CD4-positive, alpha-beta T cell (primary cell): ENCODE measurements around the gene TPH2. TPM values are rescaled to one million over a fixed set of nuclear protein-coding genes. Genes with fewer than 3 reads are reported as not detected.

Experiments used
- ATAC-seq: fragments of 200-7000 bp; cut with Tn5 transposase; one replicate; pipeline ENCODE4 v1.10.0; 2022; ENCODE audit warnings: mild to moderate bottlenecking; ENCODE audit not compliant: poor library complexity
- CTCF ChIA-PET: fragments of 350-600 bp; sonication (Branson Sonifier 250); formaldehyde crosslinking; loops from one replicate; lab custom pipeline; 2021; ENCODE audit warnings: antibody characterized with exemption, inconsistent platforms; lab: Charles Lee
- POLR2A ChIA-PET: fragments of 350-600 bp; sonication (Branson Sonifier 250); formaldehyde crosslinking; loops from one replicate; lab custom pipeline; 2021; ENCODE audit warnings: antibody characterized with exemption, inconsistent platforms; lab: Charles Lee
- DNase-seq, 14 experiments: peaks; one replicate each; pipeline ENCODE4 v3.0.0-alpha.2; 2013 to 2020; ENCODE audit warnings: mixed read lengths in 2 of 14
- H3K27ac ChIP-seq, 2 donors: one replicate each; pipeline versions ENCODE4 v1.5.1 to v1.7.0; 2013; ENCODE audit warnings: low read length in 2 of 2, low read depth in 1 of 2, mild to moderate bottlenecking in 1 of 2
- H3K27me3 ChIP-seq, 2 experiments: 1 replicate in 1 of 2; 2 replicates in 1 of 2; pipeline versions ENCODE4 v1.6.1 to v1.7.0; 2013; ENCODE audit warnings: low read length in 2 of 2, control low read depth in 1 of 2, mild to moderate bottlenecking in 1 of 2, moderate library complexity in 1 of 2; ENCODE audit not compliant: insufficient read depth in 2 of 2, control insufficient read depth in 1 of 2
- H3K36me3 ChIP-seq: one replicate; pipeline ENCODE4 v1.6.1; 2013; ENCODE audit warnings: low read length, control low read depth; ENCODE audit not compliant: insufficient read depth
- H3K4me1 ChIP-seq: one replicate; pipeline ENCODE4 v1.6.1; 2013; ENCODE audit warnings: low read length, control low read depth; ENCODE audit not compliant: insufficient read depth
- H3K4me3 ChIP-seq: one replicate; pipeline ENCODE4 v1.5.1; 2013; ENCODE audit warnings: mild to moderate bottlenecking, low read length, moderate library complexity
- H3K9me3 ChIP-seq, 2 experiments: 1 replicate in 1 of 2; 2 replicates in 1 of 2; pipeline versions ENCODE4 v1.6.1 to v1.7.0; 2013; ENCODE audit warnings: low read length in 2 of 2, mild to moderate bottlenecking in 2 of 2, control low read depth in 1 of 2, moderate library complexity in 1 of 2; ENCODE audit not compliant: control insufficient read depth in 1 of 2, insufficient read depth in 1 of 2
- H3K27ac Mint-ChIP-seq: one replicate; pipeline ENCODE4 v1.8.0; 2020; ENCODE audit warnings: mixed read lengths
- H3K27me3 Mint-ChIP-seq: one replicate; pipeline ENCODE4 v1.8.0; 2021; ENCODE audit warnings: mixed read lengths
- H3K36me3 Mint-ChIP-seq: one replicate; pipeline ENCODE4 v1.8.0; 2021; ENCODE audit warnings: low read depth, mixed read lengths
- H3K4me1 Mint-ChIP-seq: one replicate; pipeline ENCODE4 v1.8.0; 2021; ENCODE audit warnings: low read depth, mixed read lengths
- H3K4me3 Mint-ChIP-seq: one replicate; pipeline ENCODE4 v1.8.0; 2020; ENCODE audit warnings: mild to moderate bottlenecking, mixed read lengths
- H3K9me3 Mint-ChIP-seq: one replicate; pipeline ENCODE4 v1.8.0; 2020; ENCODE audit warnings: mixed read lengths
- intact Hi-C, 2 experiments: fragments of 100-400 bp; cut with DNase I in 1 of 2; cut with micrococcal nuclease in 1 of 2; formaldehyde crosslinking; loops; one replicate each; pipeline versions ENCODE4 v1.15.1 to v1.9.0; 2023 to 2025; cut with DNase I, micrococcal nuclease
- total RNA-seq, 174 experiments: library from RNA in 2 of 174; stranded (reverse) in 2 of 174; gene quantifications; one replicate each; pipeline ENCODE4 v1.2.3 and lab custom pipeline; 2021 to 2026
- TF ChIP-seq, protein P1 (sequence below): fragments of 200-600 bp; IDR thresholded peaks from one replicate; pipeline ENCODE4 v1.8.0; 2022; ENCODE audit warnings: antibody characterized with exemption, mild to moderate bottlenecking

TPH2 gene
- total RNA-seq, 2 experiments from 2014 or later: not detected

GRCh38 chr12:71972441-71973074 is 33.9 kb downstream of the TPH2 start:
- Mint-ChIP-seq H3K27ac (no peak overlapping the region), H3K4me3 (no peak overlapping the region), H3K27me3 (peaks cover 13% of the 10 kb centered on the region), H3K4me1 (no peaks in the 10 kb centered on the region), H3K9me3 (no peaks in the 10 kb centered on the region), H3K36me3 (no peaks in the 10 kb centered on the region)
- no peak overlapping the region for H3K4me3 ChIP-seq
- intact Hi-C loops: no loop called here
- H3K4me1 ChIP-seq: no peaks in the 10 kb centered on the region
- DNase-seq (no peak), ATAC-seq (no peak)
- ChIA-PET CTCF (no interaction called here), POLR2A (no interaction called here)
- H3K36me3 ChIP-seq: no peaks in the 10 kb centered on the region
- peaks cover 0 to 2% of the 10 kb centered on the region in 2 experiments for H3K27me3 ChIP-seq
- no peak overlapping the region for H3K27ac ChIP-seq
- H3K9me3 ChIP-seq: no peaks in the 10 kb centered on the region
- TF ChIP-seq, protein P1, sequence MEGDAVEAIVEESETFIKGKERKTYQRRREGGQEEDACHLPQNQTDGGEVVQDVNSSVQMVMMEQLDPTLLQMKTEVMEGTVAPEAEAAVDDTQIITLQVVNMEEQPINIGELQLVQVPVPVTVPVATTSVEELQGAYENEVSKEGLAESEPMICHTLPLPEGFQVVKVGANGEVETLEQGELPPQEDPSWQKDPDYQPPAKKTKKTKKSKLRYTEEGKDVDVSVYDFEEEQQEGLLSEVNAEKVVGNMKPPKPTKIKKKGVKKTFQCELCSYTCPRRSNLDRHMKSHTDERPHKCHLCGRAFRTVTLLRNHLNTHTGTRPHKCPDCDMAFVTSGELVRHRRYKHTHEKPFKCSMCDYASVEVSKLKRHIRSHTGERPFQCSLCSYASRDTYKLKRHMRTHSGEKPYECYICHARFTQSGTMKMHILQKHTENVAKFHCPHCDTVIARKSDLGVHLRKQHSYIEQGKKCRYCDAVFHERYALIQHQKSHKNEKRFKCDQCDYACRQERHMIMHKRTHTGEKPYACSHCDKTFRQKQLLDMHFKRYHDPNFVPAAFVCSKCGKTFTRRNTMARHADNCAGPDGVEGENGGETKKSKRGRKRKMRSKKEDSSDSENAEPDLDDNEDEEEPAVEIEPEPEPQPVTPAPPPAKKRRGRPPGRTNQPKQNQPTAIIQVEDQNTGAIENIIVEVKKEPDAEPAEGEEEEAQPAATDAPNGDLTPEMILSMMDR: no peak

DNA sequence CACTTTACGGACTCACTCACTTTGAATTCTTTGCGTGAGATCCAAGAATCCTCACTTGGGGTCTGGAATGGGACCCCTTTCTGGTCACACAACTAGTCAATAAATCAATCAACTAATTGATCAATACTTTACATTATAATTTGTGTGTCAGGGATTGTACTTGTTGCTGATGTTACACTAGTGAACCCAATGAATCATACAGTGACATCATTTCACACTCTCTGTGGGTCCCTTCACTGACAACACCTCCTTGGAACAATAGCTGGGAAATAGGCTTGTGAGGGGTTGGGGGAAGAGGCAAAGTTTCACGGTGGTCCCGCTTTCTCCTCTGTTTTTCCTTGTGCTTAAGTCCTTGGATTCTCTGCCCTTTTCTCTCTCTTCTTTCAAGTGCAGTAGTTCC is 35.0 kb downstream of the TPH2 start:
- no peak overlapping the region for H3K27ac Mint-ChIP-seq
- H3K4me1 ChIP-seq: no peaks in the 10 kb centered on the region
- no peak for DNase-seq
- H3K27me3 ChIP-seq: no peaks in the 10 kb centered on the region
- H3K9me3 ChIP-seq: no peaks in the 10 kb centered on the region
- no peaks in the 10 kb centered on the region for H3K9me3 Mint-ChIP-seq
- no peak overlapping the region for H3K4me3 ChIP-seq
- no peaks in the 10 kb centered on the region for H3K36me3 Mint-ChIP-seq
- POLR2A ChIA-PET: no interaction called here
- no peak for ATAC-seq
- no peaks in the 10 kb centered on the region for H3K36me3 ChIP-seq
- H3K4me3 Mint-ChIP-seq: no peak overlapping the region
- intact Hi-C loops: no loop called here
- H3K27me3 Mint-ChIP-seq: peaks cover 9% of the 10 kb centered on the region
- H3K27ac ChIP-seq: no peak overlapping the region
- CTCF ChIA-PET: no interaction called here
- TF ChIP-seq, protein P1: no peak
- H3K4me1 Mint-ChIP-seq: no peaks in the 10 kb centered on the region

- H3K4me1 ChIP-seq: no peaks in the 10 kb centered on the region
- H3K36me3 ChIP-seq: no peaks in the 10 kb centered on the region
- no peak overlapping the region for H3K4me3 ChIP-seq
- Mint-ChIP-seq H3K27ac (no peak overlapping the region), H3K27me3 (no peaks in the 10 kb centered on the region), H3K4me1 (no peaks in the 10 kb centered on the region), H3K4me3 (no peak overlapping the region), H3K36me3 (no peaks in the 10 kb centered on the region), H3K9me3 (no peaks in the 10 kb centered on the region)
- no peaks in the 10 kb centered on the region for H3K27me3 ChIP-seq
- DNase-seq (no peak), ATAC-seq (no peak)
- H3K9me3 ChIP-seq: no peaks in the 10 kb centered on the region
- ChIA-PET CTCF (no interaction called here), POLR2A (no interaction called here)
- no peak overlapping the region for H3K27ac ChIP-seq
- intact Hi-C loops: no loop called here
- TF ChIP-seq, protein P1: no peak
These were observed 41.9 kb downstream of the TPH2 start for GRCh38 chr12:71980538-71980937.
